Epithelial cell of esophagus (primary cell): Measurements from ENCODE around the gene AGBL1.

Source experiments
- DNase-seq: peaks from one replicate; pipeline ENCODE4 v3.0.0; 2010; ENCODE audit warnings: low read depth
- H3K4me3 ChIP-seq: 2 replicates; pipeline ENCODE4 v1.5.1; 2011; ENCODE audit warnings: mild to moderate bottlenecking, low read length, control low read depth
- TF ChIP-seq, protein P1 (sequence below): IDR thresholded peaks from 2 replicates; pipeline ENCODE4 v1.5.1; 2011; ENCODE audit warnings: low read depth, mild to moderate bottlenecking, low read length, control low read depth, inconsistent platforms; ENCODE audit not compliant: insufficient read depth; ENCODE audit errors: missing control alignments

The AGBL1 gene

DNA sequence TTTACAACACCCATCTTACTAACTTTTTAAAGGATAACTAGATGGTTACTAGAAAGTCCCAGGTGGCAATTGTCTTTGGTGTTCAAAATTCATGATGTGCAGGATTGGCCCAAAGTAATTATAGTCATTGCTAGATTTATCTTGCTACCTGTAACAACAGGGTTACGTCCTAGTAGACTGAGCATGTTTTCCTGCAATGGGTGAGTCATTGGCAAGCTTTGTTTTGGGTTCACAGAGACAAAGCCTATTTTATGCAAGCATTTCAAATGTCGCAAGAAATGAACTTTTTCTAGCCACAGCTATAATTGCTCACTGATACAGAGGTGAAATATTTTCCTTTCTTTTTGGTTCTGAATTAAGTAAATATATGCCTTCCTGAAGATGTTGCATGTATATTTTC, 267.6 kb downstream of the AGBL1 start:
- peak; percentile 93 for DNase-seq
- TF ChIP-seq, protein P1, sequence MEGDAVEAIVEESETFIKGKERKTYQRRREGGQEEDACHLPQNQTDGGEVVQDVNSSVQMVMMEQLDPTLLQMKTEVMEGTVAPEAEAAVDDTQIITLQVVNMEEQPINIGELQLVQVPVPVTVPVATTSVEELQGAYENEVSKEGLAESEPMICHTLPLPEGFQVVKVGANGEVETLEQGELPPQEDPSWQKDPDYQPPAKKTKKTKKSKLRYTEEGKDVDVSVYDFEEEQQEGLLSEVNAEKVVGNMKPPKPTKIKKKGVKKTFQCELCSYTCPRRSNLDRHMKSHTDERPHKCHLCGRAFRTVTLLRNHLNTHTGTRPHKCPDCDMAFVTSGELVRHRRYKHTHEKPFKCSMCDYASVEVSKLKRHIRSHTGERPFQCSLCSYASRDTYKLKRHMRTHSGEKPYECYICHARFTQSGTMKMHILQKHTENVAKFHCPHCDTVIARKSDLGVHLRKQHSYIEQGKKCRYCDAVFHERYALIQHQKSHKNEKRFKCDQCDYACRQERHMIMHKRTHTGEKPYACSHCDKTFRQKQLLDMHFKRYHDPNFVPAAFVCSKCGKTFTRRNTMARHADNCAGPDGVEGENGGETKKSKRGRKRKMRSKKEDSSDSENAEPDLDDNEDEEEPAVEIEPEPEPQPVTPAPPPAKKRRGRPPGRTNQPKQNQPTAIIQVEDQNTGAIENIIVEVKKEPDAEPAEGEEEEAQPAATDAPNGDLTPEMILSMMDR, result no peak

DNA sequence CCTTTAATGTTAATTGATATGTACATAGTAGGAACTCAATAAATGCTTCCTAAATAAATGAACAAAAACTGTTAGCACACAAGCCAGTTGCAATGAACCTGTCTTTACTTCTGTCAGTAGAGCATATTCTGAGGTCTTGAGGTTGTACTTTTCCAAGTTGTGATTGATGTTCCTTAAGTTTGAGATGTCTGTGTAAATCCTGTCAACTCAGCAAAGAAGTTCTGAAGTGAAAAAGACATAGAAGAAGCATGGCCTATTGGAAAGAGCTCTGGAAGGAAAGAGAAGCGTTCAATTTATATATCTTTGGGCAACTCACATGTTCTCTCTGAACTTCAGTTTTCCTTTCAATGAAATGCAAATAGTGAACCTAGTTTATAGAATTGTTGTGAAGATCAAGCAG, 269.9 kb downstream of the AGBL1 start:
- no peak overlapping the region for H3K4me3 ChIP-seq
- TF ChIP-seq, protein P1, result no peak
- no peak for DNase-seq

More for the DNA sequence above, 267.6 kb downstream of the AGBL1 start:
- no peak overlapping the region for H3K4me3 ChIP-seq

DNA sequence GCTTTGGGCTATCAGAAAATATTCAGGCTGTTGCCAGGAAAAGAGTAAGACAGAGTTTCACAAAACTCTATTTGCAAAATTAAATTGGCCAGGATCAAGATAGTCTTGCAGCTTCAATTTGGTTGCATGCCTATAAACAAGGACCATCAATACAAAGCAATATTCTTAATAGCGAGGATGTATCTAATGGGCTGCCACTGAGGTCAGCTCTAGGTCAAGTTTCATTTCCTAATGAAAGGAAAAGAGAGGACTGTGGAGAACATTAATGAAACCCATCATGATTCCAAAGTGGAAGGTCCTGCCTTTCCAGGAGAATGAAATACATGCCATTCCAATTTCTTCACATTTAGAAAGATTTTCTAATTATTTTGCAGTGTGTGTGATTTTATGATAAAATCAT, 273.5 kb downstream of the AGBL1 start:
- no peak for DNase-seq
- no peak overlapping the region for H3K4me3 ChIP-seq
- TF ChIP-seq, protein P1, result no peak

DNA sequence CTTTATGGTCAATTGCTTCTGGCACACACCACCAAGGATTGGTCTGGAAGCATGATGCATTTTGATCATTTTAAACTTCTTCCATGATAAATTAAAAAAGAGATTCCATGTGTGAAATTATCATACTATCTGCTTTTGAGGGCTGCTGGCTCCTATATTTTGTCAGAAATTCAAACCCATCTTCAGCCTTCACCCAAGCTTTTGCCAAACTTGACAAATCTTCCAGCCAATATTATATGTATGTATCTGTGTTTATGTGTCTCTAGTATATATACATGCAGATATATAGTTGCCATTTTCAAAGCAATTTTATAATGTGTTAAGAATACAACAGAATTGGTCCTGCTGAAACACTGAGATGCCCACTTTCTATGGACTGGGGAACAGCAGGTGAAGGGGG, 275.7 kb downstream of the AGBL1 start:
- TF ChIP-seq, protein P1, result no peak
- no peak for DNase-seq

DNA sequence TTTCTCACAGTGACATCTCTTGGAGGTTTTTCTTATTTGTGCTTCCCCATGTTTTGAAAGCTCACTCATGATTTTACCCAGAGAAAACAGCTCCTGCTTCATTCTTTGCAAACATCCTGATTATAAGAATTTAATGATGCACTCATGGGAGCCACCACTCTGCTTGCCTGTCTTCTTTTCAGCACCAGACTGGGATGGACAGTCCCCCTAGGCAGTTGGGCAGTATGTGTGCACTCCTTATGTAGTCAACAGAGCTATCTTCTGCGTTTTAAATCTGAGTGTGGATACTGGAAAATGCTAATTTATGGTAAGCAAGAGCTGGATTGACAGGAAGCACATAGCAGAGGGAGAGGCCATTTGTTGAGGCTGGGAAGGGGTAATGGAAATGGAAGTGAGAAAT, 276.1 kb downstream of the AGBL1 start:
- H3K4me3 ChIP-seq, result no peak overlapping the region
- TF ChIP-seq, protein P1, result no peak
- DNase-seq, result peak; percentile 55

More for the DNA sequence above, 275.7 kb downstream of the AGBL1 start:
- no peak overlapping the region for H3K4me3 ChIP-seq

DNA sequence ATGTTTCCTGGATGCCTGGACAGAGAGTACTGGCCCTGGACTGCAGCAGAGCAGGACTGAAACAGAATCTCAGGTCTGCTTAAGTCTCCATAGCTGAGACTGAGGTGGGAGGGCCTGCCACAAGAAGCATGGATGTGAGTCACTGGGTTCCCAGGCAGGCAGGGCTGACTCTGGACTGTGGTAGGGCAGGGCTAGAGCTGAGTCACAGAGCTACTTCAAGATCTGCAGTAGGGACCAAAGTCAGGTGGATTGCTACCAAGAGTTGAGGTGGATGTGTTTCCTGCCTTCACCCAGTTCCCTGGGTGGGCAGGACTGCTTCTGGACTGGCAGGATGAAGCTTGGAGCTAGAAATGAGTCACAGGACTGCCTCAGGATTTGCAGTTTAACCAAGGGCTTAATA, 282.9 kb downstream of the AGBL1 start:
- TF ChIP-seq, protein P1, result no peak
- DNase-seq, result peak; percentile 99
- no peak overlapping the region for H3K4me3 ChIP-seq

DNA sequence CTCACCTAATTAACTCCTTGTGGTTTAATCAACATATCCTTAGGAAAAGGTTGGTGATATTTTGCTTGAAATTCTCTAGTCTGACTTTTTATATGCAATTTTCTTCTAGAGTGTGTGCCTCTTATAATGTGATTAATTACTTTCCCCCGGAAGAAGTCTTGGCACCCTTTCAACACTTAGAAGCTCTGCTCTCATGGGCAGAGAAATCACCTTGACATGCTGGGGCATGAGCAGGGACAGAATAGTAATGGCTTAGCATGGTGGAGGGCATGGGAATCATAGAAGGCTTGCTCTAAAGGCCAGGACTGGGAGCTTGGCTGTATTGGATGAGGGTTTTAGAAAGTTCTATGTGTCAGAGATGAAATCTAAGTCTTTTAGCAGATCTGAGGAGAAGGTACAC, 293.5 kb downstream of the AGBL1 start:
- TF ChIP-seq, protein P1, result no peak
- peak; percentile 89 for DNase-seq
- no peak overlapping the region for H3K4me3 ChIP-seq
